NCI-H2081 (cell line): ENCODE results near the gene CDCA7L.
"Not testable (repeated sequence)": the region's sequence is repeated elsewhere in the genome, so short reads cannot be mapped to it uniquely, and the experiment has no call there.

Experiments
- DNase-seq, 2 experiments: peaks; one replicate each; lab custom pipeline; 2025; lab: John Stamatoyannopoulos, UW

CDCA7L gene

DNA sequence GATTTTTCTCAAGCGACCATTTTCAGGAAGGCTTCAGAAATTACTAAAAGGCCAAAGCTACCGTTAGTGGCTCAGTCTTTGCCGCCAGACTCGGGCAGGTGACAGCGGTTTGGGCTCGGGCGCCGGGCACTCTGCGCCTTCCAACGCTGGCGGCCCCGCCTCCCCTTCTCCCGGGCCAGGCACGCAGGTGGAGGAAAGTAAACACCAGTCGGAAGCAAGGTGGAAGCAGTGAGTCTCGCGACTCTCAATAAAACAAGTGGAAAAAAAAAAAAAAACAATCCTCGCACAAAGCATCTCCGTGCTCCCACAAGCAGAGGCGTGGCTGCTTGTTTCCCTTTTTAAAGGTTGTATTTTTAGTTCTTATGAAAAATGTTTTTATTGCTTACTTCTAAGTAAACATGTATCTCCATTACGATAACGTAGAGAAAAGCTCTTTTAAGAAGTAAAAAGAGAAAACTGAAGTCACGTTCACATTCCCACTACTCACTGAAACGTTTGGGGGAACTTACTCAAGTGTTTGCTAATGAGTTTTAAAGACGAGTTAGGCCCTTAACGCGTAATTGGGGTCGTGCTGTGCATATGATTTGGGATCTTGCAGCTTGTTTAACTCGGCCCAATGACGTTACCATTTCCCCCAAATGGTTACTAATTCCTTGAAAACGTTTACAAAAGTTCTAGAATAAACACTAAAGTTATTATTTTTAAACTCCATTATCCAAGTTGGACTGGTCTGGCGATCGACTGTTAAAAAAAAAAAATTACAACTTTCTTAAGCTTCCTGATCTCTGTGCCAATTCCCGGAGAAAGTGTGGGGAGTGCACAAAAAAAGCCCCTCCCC lies 864 bp downstream of the CDCA7L start:
- peak; percentile 68 to 75 for DNase-seq

DNA sequence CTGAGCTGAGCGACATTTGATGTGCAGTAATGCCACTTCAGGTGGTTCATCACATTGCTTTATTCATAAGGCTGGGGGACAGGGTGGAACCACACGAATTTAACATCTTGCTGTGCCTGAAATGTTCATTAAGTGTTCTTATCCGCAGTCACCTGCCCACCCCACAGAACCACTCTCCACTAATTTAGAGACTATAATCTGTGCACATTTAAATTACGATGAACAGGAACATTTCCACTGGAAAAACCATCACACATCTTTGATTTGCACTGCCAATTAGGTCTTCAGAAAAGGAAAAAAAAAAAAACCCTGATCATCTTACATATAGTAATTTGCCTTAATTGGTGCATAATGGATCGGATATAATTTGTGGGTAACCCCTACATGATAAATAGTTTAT lies 2.3 kb downstream of the CDCA7L start:
- no peak for DNase-seq

DNA sequence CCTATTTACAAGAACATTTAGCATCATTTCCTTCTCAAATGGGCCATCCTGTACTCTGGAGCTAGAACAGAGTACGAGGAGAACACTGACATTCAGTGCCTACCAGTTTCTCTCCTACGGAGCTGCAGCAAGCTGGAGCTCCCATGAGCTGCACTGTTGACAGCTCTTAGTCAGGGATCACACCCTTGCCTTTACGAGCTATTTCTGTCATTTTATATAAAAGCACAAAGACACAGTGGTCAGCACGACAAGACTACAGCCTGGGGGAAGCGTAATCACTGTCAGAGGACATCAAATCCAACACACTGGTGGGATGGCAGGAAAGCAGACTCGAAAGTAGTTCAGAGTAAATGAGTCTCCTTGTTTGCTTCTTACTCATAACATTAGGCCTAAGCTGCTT lies 2.7 kb downstream of the CDCA7L start:
- DNase-seq = no peak

DNA sequence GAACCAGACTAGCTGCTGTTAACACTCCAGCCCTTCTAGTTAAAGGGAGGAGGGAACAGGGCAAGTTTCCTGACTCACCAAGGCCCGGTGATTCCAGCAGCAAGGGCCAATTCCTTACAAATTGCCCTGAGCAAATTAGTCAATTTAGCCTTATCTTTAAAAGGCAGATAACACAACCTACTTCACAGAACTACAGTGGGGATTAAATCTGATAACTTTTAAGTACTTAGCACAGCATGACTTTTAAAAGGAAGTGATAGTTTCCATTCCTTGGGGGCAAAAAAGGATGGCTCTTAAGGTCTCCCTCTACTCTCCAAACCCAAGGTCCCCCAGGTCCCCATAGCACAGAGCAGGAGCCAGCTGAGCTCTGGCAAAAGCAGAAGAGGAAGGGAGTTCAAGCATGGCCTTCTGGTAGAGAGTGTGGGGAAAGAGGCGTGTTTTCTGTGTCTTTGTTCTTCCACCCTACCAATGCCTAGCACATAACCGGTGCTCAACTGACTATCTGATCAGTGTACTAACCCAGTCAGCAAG lies 4.0 kb downstream of the CDCA7L start:
- DNase-seq = no peak

DNA sequence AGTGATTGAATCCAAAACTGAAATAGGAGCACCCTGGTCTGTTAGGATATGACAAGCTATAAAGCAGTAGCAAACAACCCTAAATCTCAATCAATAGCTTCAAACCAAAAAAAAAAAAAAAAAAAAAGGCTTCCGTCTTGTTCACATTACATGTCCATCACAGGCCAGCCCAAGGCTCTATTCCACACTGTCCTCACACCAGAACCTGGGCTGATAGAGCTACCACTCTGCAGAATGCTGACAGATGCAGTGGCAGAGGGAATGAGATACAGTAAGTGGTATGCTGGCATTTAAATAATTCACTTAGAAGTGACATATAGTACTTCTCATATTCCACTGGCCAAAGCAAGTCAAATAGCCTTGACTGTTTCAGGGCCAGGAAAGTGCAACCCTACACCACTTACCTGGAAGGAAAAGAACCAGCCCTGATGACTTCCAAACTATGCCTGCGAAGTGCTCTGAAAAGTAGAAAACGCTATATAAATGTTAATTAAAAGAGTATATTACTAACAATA lies 5.8 kb downstream of the CDCA7L start:
- DNase-seq = no peak

DNA sequence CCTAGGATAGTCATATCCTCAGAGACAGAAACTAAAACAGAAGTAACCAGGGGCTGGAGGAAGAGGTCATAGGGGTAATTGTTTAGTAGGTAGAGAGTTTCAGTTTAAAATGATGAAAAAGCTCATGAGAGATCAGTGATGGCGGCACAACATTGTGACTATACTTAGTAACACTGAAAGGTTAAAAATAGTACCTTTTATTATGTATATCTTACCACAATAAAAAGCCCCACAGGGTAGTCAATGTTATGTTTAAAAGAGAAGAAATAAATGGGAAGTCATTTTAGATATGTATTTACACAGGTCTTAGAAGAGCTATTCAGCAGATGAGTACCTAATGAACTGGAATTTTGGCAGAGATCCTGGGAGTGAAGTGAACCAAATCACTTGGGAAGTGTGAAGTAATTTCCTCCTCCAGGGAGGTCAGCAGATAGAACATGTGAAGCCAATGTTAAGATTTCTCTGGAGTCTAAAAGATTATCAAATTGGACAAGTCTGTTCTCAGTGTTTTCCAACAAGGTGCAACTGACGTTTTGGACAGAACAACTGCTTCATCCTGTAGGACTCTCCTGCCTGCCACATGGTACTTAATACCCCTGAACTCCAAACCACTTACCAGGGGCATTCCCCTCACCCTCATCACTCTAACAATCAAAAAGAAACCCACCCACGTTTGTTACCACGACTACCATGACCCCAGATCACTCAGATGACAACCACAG lies 6.4 kb downstream of the CDCA7L start:
- peak in 1 of 2 experiments; percentile 48 for DNase-seq

DNA sequence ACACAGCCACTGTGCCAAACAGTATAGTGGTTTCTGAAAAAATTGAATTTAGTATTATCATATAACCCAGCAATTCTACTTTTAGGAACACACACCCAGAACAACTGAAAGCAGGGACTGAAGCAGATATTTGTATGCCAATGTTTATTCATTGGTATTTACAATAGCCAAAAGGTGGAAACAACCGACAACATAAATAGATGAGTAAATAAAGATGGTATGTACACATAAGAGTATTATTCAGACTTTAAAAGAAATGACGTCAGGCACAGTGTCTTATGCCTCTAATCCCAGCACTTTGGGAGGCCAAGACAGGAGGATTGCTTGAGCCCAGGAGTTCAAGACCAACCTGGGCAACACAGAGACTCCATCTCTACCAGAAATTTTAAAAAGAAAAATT lies 7.2 kb downstream of the CDCA7L start:
- no peak for DNase-seq

DNA sequence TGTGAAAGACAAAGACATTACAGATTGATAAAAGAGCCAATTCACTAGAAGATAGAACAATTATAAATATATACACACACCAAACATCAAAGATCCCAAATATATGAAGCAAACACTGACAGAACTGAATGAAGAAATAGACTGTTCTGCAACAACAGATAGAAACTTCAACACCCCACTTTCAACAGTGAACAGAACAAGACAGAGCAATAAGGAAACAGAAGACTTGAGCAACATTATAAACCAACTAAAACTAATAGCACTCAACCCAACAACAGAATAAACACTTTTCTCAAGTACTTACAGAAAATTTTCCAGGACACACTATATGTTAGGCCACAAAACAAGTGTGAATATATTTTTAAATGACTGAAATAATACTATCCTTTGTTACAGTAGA lies 10.9 kb downstream of the CDCA7L start:
- DNase-seq = no peak

DNA sequence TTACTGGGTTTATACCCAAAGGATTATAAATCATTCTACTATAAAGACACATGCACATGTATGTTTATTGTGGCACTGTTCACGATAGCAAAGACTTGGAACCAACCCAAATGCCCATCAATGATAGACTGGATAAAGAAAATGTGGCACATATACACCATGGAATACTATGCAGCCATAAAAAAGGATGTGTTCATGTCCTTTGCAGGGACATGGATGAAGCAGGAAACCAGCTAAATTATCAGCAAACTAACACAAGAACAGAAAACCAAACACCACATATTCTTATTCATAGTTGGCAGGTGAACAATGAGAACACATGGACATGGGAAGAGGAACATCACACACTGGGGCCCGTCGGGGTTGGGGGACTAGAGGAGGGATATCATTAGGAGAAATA lies 12.4 kb downstream of the CDCA7L start:
- not testable (repeated sequence) for DNase-seq

DNA sequence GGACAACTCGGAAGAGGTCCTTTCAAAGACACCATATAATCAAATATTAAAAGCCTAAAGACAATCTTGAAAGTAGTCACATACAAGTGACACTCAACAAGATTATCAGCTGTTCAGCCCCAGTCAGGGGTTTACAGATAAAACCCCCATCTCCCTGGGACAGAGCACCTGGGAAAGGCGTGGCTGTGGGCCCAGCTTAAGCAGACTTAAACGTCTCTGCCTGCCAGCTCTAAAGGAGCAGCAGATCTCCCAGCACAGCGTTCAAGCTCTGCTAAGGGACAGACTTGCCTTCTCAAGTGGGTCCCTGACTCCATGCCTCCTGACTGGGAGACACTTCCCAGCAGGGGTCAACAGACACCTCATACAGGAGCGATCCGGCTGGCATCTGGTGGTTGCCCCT lies 18.0 kb downstream of the CDCA7L start:
- no peak for DNase-seq

DNA sequence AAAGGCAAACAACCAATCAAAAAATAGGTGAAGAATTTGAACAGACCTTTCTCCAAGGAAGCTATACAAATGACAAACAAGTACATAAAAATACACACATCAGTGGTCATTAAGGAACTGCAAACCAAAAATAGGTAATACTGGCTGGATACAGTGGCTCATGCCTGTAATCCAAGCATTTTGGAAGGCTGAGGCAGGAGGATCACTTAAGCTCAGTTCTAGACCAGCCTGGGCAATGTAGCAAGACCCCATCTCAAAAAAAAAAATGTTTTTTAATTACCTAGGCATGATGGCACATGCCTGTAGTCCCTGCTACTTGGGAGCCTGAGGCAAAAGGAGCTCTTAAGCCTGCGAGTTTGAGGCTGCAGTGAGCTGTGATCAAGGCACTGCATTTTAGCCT lies 19.3 kb downstream of the CDCA7L start:
- no peak for DNase-seq

DNA sequence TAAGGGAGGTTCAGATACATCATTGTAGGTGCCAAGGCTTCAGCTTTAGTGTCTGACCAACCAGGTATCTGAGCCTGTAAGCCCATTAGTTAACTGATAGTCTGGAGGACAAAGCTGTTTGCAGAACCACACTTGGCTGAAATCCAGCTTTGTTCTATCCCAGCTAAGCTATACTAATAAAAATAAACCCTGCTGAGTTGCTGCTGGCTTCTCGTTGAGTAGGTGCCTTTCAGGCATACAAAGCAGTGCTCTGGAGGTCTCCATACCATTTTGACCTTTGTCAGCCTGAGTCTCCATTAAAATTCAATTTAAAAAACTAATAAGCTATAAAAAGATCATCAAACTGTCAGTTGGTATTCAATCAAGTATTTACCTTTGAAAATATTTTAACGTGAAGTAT lies 22.0 kb downstream of the CDCA7L start:
- DNase-seq = peak; percentile 78 to 94

DNA sequence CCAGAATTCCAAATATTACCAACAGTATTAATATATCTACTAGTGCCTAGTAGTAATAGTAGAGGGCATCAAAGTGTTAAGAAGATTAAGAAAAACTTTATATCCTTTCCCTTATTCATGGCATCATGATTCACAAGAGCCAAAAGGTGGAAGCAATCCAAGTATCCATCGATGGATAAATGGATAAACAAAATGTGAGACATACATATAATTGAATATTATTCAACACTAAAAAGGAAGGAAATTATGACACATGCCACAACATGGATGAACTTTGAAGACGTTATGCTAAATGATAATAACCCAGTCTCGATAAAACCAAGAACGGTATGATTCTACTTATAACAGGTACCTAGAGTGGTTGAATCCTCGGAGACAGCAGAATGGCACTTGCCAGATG lies 23.1 kb downstream of the CDCA7L start:
- no peak for DNase-seq

DNA sequence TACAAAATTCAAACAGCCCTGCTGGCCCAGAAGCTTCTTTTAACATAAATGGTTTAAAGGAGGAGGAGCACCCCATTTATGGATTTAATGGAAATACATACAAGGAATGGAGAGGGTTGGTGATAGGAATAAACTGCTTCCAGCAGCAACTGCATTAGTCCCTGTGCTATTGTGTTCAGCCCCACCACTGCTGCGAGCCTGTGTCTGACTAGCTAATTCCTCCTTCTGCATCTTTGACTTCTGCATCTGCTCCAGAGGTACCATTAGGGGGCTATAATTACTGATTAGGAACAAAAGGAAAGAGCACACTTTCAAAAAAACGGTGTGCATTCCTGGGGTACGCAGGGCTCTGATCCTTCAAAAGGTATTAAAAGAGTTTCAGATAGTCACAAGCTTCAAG lies 24.8 kb downstream of the CDCA7L start:
- DNase-seq = no peak

DNA sequence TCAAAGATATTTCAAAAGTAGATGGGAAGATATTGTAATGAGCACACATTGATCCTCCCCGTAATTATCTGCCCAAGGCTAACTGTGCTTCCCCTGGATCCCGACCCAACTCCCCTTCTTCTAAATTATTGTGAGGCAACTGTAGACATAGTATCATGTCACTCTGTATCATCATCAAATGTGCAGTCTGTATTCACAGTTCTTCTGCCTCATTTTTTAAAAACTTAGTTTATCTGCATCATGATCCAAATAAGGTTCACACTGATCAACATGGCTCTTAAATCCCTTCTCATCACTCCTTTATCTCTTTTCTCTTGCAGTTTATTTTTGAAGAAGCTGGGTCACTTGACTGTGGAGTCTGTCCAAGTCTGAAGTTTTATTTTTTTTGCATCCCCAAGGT lies 27.5 kb downstream of the CDCA7L start:
- DNase-seq = no peak

DNA sequence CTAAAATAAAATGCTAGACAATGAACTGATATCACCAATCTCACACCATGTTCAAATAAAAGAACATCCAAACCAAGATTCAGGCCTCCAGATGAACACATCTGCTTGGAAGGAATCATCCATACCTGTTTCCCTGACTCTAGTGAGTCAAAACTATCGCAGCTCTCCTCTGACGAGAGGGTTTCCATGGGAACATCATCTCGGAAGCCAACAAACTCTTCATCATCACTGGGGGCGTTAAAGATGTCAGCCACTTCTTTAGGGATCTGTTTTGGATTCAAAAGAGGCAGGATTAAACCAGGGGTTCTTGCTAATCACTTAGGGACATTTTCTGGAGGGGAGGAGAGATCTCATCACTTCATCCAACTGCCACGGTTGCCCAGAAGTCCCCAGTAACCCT lies 29.1 kb downstream of the CDCA7L start:
- DNase-seq = no peak

DNA sequence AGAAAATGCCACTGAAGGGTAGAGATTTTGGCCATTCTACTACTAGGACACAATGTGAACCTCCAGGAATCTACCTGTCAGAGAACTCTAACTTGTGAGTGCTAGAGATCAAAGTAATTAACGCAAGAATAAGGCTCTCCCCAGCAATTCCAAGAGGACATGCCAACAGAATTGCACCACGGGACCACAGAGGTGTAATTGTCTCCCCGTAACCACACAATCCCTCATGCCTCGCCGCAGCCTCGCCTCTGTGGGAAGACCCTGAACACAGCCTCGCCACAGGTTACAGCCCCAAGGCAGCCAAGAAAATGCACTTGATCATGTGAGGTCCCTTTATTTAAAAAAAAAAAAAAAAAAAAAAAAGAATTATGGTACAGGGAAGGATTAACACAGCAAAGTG lies 29.5 kb downstream of the CDCA7L start:
- no peak for DNase-seq

DNA sequence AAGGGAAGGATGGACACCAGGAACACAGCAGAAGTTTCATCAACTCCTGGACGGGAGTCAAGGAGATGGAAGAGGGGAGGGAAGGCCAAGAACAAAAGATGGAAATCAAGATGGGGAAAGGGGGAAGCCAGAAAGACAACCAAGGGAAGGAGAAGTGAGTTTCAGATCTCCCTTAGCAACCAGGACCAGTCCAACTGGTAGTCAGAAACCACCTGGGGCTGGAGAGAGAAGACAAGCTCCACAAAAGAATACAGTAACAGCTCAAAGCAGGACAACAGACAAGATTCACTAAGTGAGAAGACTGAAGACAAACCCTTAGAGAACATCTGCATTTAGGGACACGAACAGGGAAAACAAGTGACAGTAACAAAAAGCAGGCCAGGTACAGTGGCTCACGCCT lies 30.6 kb downstream of the CDCA7L start:
- DNase-seq = no peak

DNA sequence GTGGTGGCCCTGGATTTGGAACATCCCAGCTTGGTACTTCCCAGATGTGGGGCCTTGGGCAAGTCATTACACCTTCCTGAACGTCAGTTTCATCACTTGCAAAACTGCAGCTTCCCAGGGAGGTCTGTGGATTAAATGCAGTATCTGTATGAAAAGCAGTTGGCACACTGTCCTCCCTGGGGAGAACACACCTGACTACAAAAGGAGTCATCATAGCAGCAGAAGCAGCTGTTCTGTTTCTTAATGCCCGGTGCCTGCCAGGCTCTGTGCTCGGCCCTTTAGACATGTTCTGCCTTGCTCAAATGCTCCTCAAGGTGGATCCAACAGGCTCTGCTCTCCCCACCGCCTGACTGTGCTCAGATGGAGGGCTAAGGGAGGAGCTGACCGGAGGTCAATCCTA lies 31.0 kb downstream of the CDCA7L start:
- DNase-seq = no peak

DNA sequence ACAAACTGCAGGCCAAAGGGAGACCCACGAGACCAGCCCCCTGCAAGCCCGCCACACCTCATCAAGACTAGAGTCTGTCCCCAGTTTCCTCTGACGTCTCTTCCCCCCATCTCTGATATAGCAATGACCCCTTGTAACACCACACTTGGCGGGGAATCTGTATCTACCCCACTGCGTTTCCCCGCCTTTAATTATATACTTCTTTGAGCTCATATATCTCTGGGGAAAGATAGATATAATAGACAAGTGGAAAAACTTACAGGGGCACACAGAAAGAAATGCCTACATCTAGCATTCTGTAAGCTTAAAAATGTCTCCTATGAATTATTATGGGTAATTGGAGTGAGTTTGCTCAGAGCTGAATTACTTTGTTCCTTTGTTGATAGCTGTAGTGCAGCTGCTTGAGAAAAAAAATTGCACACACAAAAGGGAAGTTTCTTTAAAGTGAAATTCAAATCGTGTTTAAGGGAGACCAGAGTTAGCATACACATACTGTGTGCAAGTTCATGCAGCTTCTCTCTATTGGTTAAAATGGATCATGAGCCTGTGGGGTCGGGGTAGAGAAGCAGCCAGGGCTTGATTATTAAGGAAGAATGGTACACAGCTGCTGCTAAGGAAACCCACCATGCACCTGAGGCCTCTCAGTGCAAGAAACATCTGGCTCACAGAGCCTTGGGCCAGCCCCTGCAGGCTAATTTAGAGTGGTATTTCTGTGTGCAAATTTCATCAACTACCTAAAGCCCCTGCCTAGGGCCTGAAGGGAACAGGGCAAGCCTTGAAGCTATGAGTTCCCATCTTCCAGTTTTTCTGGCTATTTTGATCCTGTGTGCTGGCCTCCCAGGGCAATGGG lies 32.5 kb downstream of the CDCA7L start:
- DNase-seq = no peak

DNA sequence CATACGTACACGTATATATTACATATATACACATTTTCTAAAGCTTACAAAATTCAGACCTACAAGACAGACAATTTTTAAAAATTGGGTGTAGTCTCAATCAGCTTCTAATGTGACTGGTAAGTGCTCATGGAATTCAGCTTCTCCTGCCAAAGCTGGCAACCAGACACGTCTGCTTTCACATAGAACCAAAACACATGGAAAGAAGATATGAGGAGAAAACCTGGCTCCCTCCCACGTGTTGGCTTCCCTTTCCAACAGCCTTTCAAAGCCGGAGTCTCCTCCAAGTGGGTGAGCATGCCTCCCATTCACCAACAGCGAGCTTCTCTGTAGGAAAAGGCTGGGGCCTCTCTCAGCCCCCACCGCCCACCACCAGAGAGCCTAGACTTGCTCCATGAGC lies 33.4 kb downstream of the CDCA7L start:
- DNase-seq = no peak

DNA sequence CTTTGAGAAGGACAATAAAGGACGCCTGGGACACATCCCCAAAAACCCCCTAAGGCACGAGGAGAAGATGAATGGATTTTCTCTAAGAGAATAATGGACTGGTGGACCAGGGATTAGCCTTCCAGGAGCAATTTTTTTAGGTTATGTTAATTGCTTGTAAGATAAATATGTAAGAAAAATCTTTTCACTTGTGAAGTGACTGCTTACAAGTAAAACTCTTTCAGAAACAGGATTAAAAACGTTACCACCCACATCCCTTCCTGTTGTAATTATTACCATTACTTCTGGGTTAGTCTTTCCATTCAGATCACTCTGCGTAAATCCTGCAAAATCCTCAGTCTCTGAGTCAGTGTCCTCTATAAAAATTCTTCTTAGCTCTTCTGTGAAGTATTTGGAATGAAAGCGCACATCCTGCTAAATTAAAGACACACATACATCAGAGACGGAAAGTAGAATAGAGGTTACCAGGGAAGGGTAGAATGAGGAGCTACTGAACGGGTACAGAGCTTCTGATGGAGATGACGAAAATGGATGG lies 34.3 kb downstream of the CDCA7L start:
- DNase-seq = no peak
